Right lobe of liver (tissue), 4 donors: ENCODE measurements around the gene ARSD.

Source experiments
- POLR2A ChIP-seq: fragments of 450-650 bp; IDR thresholded peaks from one replicate; pipeline ENCODE4 v1.6.1; 2017; ENCODE audit warnings: antibody characterized with exemption, mild to moderate bottlenecking
- TF ChIP-seq, protein P1 (sequence below), 4 donors: fragments of 200-600 bp in 3 of 4; fragments of 450-650 bp in 1 of 4; IDR thresholded peaks; one replicate each; pipeline versions ENCODE4 v1.5.1 to v1.8.0; 2016 to 2022; ENCODE audit warnings: antibody characterized with exemption in 4 of 4, mild to moderate bottlenecking in 2 of 4
- donor health status: DM: no; HTN: no; CAD: no.
- donor health status: DM: no; HTN: no; CAD: no.
- donor health status: DM: no; HTN: yes; CAD: no.

DNA sequence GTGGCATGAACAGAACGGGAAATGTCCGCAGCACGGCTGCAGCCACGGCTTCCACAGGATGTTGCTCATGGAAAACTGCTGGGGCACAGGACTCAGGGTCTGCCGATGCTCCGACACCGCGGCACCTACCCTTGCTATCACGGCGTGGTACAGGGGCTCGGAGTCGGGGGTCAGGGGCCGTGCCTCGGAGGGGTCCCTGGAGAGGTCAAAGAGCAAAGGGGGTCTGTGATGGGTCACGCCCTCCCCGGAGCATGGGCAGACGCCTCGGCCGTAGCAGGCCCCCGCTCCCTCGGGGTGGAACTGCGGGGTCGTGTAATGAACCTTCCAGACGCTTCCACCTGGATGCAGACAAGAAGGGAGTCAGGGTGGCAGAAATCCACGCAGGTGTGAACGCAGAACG is 21.8 kb downstream of the ARSD start:
- TF ChIP-seq, protein P1, sequence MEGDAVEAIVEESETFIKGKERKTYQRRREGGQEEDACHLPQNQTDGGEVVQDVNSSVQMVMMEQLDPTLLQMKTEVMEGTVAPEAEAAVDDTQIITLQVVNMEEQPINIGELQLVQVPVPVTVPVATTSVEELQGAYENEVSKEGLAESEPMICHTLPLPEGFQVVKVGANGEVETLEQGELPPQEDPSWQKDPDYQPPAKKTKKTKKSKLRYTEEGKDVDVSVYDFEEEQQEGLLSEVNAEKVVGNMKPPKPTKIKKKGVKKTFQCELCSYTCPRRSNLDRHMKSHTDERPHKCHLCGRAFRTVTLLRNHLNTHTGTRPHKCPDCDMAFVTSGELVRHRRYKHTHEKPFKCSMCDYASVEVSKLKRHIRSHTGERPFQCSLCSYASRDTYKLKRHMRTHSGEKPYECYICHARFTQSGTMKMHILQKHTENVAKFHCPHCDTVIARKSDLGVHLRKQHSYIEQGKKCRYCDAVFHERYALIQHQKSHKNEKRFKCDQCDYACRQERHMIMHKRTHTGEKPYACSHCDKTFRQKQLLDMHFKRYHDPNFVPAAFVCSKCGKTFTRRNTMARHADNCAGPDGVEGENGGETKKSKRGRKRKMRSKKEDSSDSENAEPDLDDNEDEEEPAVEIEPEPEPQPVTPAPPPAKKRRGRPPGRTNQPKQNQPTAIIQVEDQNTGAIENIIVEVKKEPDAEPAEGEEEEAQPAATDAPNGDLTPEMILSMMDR (IDR thresholded peaks at IDR 0.05) = no peak
- no peak for TF ChIP-seq POLR2A
